IPS-18a (cell line): ENCODE data around the gene PIBF1.

Experiments used
- H3K27ac ChIP-seq: one replicate; pipeline ENCODE4 v1.5.1; 2013; ENCODE audit warnings: low read length
- H3K27me3 ChIP-seq: one replicate; pipeline ENCODE4 v1.6.1; 2013; ENCODE audit warnings: mild to moderate bottlenecking, low read length; ENCODE audit not compliant: control insufficient read depth, insufficient read depth
- H3K36me3 ChIP-seq: one replicate; pipeline ENCODE4 v1.6.1; 2013; ENCODE audit warnings: low read depth, low read length; ENCODE audit not compliant: control insufficient read depth
- H3K4me1 ChIP-seq: one replicate; pipeline ENCODE4 v1.6.1; 2013; ENCODE audit warnings: low read depth, low read length; ENCODE audit not compliant: control insufficient read depth
- H3K4me3 ChIP-seq: one replicate; pipeline ENCODE4 v1.5.1; 2013; ENCODE audit warnings: low read length
- H3K9ac ChIP-seq: one replicate; pipeline ENCODE4 v1.6.1; 2013; ENCODE audit warnings: mild to moderate bottlenecking, low read length, moderate library complexity
- H3K9me3 ChIP-seq: one replicate; pipeline ENCODE4 v1.6.1; 2013; ENCODE audit warnings: low read depth, low read length; ENCODE audit not compliant: control insufficient read depth

Gene PIBF1

DNA sequence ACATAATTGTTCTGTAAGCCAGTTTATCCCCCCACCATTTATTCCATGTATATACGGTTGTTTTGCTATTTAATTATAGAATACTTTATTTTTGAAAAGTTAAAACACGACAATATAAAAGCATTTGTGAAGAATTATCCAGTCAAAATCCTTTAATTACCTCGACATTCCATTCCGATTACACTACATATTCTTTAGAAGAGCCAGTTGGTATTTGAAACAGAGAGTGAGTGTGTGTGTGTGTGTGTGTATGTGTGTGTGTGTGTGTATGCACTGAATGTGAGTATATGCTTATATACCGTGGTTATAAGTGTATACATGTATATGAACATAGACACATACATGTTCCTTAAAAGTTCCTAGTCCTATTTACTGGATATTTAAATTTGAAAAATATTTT lies 189.0 kb downstream of the PIBF1 start:
- Histone ChIP-seq H3K9ac (no peak overlapping the region), H3K4me1 (no peaks in the 10 kb centered on the region), H3K36me3 (no peaks in the 10 kb centered on the region), H3K27me3 (no peaks in the 10 kb centered on the region), H3K4me3 (no peak overlapping the region), H3K9me3 (no peaks in the 10 kb centered on the region), H3K27ac (no peak overlapping the region)

DNA sequence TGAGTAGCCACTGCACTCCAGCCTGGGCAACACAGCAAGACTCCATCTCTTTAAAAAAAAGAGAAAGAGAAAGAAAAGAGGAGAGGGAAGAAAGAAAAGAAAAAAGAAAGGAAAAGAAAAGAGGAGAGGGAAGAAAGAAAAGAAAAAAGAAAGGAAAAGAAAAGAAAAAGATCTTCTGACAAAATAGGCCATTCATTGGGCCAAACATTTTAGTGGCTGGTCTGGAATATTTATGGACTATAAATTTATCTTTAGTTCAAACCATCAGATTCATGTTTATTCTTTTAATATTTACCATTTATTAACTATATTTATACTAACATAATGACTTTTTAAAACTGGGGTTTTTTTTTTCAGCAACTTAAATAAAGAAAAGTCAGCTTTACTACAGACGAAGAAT lies 191.3 kb downstream of the PIBF1 start:
- H3K9me3 ChIP-seq = no peaks in the 10 kb centered on the region

DNA sequence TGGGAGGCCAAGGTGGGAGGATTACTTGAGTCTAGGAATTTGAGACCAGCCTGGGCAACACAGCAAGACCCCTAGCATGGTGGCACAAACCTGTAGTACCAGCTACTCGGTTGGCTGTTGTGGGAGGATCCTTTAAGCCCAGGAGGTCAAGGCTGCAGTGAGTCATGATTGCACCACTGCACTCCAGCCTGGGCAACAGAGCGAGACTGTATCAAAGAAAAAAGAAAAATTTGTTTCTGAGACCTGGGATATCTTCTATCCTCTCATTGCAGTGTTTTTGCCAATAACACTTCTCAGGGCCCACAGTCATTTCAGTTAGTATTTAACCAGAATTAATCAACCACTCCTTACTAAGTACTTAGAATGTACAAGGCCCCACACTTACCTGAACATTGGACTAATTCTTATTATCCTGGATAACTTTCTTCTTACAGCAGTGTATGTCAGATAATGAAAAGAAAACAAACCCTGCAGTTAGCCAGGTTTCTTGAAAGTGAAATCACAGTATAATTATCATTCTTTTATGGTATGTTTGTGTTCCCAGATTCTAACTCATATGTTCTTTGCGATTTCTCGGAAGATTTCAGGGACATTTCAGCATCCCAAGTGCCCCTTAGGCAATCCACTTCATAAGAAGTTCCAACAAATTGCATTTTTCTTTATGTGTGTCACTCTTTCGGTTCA lies 201.3 kb downstream of the PIBF1 start:
- H3K27me3 ChIP-seq = no peaks in the 10 kb centered on the region
- no peaks in the 10 kb centered on the region for H3K36me3 ChIP-seq
- no peak overlapping the region for H3K9ac ChIP-seq
- H3K9me3 ChIP-seq = no peaks in the 10 kb centered on the region
- peaks cover under 1% of the 10 kb centered on the region for H3K4me1 ChIP-seq
- no peak overlapping the region for H3K27ac ChIP-seq
- H3K4me3 ChIP-seq = no peak overlapping the region

More for the DNA sequence above, 191.3 kb downstream of the PIBF1 start:
- Histone ChIP-seq H3K36me3 (no peaks in the 10 kb centered on the region), H3K4me3 (no peak overlapping the region), H3K27ac (no peak overlapping the region), H3K9ac (no peak overlapping the region), H3K4me1 (peaks cover 7% of the 10 kb centered on the region), H3K27me3 (no peaks in the 10 kb centered on the region)

DNA sequence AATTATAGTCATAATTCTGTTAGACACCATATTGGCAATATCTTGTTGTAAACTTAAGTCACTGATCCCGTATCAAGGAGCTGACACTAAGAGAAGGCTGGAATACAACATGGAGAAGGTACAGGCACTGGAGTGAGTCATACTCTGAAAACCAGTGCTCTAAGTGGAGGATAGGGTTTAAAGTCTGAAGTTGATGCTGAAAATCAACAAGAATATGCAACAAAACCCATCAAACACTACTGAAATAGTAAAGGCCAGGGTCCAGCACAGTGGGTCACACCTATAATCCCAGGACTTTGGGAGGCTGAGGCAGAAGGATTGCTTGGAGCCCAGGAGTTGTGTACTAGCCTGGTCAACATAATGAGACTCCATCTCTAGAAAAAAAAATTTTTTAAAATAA lies 203.7 kb downstream of the PIBF1 start:
- Histone ChIP-seq H3K36me3 (no peaks in the 10 kb centered on the region), H3K9ac (no peak overlapping the region), H3K27ac (no peak overlapping the region), H3K4me3 (no peak overlapping the region), H3K4me1 (no peaks in the 10 kb centered on the region), H3K27me3 (no peaks in the 10 kb centered on the region), H3K9me3 (no peaks in the 10 kb centered on the region)

DNA sequence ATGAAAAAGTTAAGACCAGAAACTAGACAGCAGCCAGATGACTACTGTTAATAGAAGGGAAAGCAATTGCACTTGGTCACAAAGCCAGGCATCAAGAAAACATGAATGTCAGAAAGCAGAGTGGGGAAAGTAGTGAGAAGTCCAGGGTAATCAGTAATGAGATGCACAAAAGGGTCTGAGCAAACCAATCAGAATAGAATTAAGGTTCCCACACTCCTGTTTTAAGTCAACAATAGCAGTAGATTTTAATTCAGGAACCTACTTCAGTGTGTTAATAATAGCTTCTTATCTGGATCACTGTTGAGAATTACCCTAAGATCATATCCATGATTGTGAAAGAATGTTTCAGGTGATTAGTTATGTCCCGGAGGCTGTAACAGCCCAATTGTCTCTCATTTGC lies 204.3 kb downstream of the PIBF1 start:
- Histone ChIP-seq H3K9ac (no peak overlapping the region), H3K36me3 (no peaks in the 10 kb centered on the region), H3K4me3 (no peak overlapping the region), H3K9me3 (no peaks in the 10 kb centered on the region), H3K27me3 (no peaks in the 10 kb centered on the region), H3K27ac (no peak overlapping the region), H3K4me1 (no peaks in the 10 kb centered on the region)

DNA sequence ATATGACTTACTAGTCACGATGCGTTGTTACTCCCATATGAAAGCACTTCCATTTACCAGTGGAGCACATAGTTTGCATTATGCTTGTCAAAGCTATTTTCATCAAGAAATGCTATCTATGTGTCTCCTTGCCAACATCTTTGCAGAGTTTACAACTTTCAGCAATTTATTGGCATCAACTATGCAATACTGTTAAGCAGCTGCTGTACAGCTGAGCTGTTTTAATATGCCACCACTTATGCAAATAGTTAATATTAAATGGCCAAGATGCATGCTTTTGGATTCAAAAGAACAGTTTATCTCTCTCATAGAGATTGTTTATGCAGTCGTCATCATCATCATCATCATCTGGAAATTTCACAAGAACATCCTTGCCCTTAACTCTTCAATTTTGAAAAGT lies 209.0 kb downstream of the PIBF1 start:
- Histone ChIP-seq H3K4me1 (no peaks in the 10 kb centered on the region), H3K9me3 (no peaks in the 10 kb centered on the region), H3K9ac (no peak overlapping the region), H3K27ac (no peak overlapping the region), H3K27me3 (no peaks in the 10 kb centered on the region), H3K4me3 (no peak overlapping the region), H3K36me3 (no peaks in the 10 kb centered on the region)

DNA sequence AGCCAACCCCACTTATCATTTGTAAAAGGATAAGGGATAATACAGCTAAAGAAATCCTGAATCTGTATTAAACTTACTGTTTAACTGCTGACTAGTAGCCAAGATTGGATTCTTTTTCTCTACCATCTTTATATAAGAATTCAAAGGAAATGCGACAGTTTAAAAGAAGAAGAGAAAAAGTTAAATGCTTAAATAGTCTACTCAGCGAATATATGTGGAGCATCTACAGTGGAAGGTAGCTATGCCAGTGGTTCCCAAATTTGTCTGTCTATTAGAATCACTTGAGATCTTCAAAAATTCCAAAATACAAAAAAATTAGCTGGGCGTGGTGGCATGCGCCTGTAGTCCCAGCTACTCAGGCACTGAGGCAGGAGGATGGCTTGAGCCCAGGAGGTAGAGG lies 216.1 kb downstream of the PIBF1 start:
- Histone ChIP-seq H3K9me3 (no peaks in the 10 kb centered on the region), H3K9ac (no peak overlapping the region), H3K36me3 (no peaks in the 10 kb centered on the region), H3K27ac (no peak overlapping the region), H3K27me3 (no peaks in the 10 kb centered on the region), H3K4me3 (no peak overlapping the region), H3K4me1 (no peaks in the 10 kb centered on the region)

DNA sequence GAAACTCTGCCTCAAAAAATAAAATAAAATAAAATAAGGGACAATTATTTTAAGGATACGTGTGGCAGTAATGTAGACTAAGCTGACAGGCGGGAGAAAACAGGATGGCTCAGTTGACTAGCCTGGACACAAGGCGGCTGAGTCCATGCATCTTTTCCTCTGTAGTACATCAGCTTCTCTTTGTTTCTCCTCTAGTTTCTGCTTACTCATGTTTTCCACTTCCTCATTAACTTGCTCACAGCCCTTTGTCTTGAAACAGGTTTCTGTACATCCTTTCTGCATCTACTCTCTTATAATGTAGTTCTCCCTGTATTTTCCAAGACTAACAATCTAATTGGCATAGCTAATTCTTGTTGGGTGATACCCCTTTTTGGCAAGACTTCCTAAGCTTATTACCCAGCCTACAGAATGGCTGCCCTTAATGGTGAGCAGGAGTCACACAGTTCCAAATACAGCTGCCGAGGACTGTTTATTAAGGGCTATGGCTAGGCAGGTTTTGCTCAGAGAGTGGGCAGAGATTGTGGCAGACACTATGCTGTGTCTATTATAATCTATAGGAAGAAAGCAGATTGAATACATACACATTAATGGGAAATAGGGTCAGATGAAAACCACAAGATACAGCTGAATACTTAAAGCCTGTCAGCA lies 218.2 kb downstream of the PIBF1 start:
- H3K36me3 ChIP-seq = no peaks in the 10 kb centered on the region
- no peak overlapping the region for H3K27ac ChIP-seq
- H3K4me1 ChIP-seq = no peaks in the 10 kb centered on the region
- no peak overlapping the region for H3K4me3 ChIP-seq
- no peak overlapping the region for H3K9ac ChIP-seq
- no peaks in the 10 kb centered on the region for H3K9me3 ChIP-seq
- H3K27me3 ChIP-seq = no peaks in the 10 kb centered on the region

DNA sequence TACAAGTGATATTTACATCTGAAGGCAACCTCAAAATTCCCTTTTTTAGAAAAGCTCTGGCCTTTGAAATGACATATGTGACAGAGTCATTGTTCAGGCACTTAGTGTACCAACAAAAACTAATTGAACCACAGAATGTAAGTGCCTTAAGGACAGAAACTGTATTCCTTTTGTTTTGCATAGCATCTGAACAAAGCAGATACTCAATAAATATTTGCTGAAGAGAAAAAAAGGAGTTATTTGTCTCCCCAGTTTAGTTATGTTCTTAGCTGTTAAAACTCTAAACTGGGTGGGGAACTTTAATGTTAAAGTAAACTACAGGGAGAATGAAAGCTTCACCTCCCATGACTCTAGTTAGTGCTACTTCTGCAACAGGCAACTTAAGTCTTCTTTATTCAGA lies 220.0 kb downstream of the PIBF1 start:
- H3K9ac ChIP-seq = no peak overlapping the region
- no peaks in the 10 kb centered on the region for H3K4me1 ChIP-seq
- H3K9me3 ChIP-seq = no peaks in the 10 kb centered on the region
- H3K36me3 ChIP-seq = no peaks in the 10 kb centered on the region
- H3K27ac ChIP-seq = no peak overlapping the region
- no peak overlapping the region for H3K4me3 ChIP-seq
- no peaks in the 10 kb centered on the region for H3K27me3 ChIP-seq

DNA sequence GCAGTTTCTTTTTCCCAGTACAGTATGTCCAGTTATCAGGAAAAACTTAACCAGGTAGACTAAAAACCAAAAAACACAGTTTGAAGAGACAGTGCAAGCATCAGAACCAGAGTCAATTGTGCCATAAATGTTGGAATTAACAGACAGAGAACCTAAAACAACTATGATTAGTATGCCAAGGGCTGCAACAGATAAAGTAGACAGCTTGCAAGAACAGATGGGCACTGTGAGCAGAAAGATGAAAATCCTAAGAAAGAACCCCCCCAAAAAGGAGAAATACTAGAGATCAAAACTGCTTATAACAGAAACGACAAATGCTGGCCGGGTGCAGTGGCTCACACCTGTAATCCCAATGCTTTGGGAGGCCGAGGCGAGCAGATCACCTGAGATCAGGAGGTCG lies 229.8 kb downstream of the PIBF1 start:
- H3K4me1 ChIP-seq = no peaks in the 10 kb centered on the region
- H3K4me3 ChIP-seq = no peak overlapping the region
- H3K36me3 ChIP-seq = no peaks in the 10 kb centered on the region

DNA sequence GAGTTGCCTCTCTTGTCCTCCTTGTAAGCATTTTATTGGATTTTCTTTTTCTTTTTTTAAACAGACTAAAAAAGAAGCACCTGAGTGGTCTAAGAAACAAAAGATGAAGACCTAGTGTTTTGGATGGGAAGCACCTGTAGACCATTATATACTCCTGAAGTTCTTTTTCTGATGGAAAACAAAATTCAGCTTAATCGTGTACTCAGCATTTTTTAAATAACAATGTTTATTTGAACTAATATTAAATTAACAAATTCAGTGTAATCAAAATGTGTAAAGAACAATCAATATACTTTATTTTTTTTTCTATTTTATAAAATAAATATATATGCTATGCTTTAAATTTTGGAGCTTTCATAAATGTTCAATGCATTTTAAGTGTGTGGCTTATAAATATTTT lies 233.9 kb downstream of the PIBF1 start:
- H3K27me3 ChIP-seq = no peaks in the 10 kb centered on the region
- H3K4me3 ChIP-seq = no peak overlapping the region
- H3K36me3 ChIP-seq = no peaks in the 10 kb centered on the region
- no peak overlapping the region for H3K9ac ChIP-seq
- no peaks in the 10 kb centered on the region for H3K9me3 ChIP-seq
- H3K4me1 ChIP-seq = no peaks in the 10 kb centered on the region
- H3K27ac ChIP-seq = no peak overlapping the region

More for the DNA sequence above, 229.8 kb downstream of the PIBF1 start:
- Histone ChIP-seq H3K27me3 (no peaks in the 10 kb centered on the region), H3K9ac (no peak overlapping the region), H3K27ac (no peak overlapping the region), H3K9me3 (no peaks in the 10 kb centered on the region)

DNA sequence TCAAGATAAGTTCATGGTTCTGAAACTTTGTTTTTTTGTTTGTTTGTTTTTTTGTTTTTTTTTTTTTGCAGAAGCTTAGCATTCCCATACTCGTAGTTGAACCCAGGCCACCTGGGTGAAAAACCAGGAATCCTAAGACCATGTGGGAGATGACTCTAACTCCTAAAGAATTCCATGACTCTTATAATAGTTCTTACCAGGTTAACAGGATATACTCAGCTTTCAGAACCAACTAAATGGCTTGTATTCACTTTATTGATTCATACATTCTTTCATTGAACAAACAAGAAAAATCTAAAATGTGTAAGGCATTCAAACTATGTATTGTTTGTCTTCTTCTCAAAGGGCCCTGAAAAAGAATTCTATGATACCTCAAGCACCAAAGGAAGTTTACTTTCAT lies 236.4 kb downstream of the PIBF1 start:
- Histone ChIP-seq H3K27me3 (no peaks in the 10 kb centered on the region), H3K4me1 (no peaks in the 10 kb centered on the region), H3K9me3 (no peaks in the 10 kb centered on the region)

More for the DNA sequence above, 236.4 kb downstream of the PIBF1 start:
- Histone ChIP-seq H3K9ac (no peak overlapping the region), H3K27ac (no peak overlapping the region), H3K36me3 (no peaks in the 10 kb centered on the region), H3K4me3 (no peak overlapping the region)
